ENCODE data around the gene ADARB2. TPM values are rescaled to one million over a fixed set of nuclear protein-coding genes. Genes with fewer than 3 reads are reported as not detected.

Gene ADARB2
- total RNA-seq, 4 donors from 2014 or later: 8.4 to 23.2 (median 19.6) TPM

GRCh38 chr10:1394155-1394912, 343.0 kb downstream of the ADARB2 start:
- WGBS, 2 donors: 67 to 79% methylated on average over 13 of the region's 13 CpGs
- no peak for DNase-seq (ENCODE audit: low spot score in 2 of 2)
- no peak overlapping the region for H3K4me3 ChIP-seq
- no peaks in the 10 kb centered on the region for H3K36me3 ChIP-seq
- H3K27ac ChIP-seq: no peak overlapping the region
- no peaks in the 10 kb centered on the region for H3K4me1 ChIP-seq
- no peaks in the 10 kb centered on the region for H3K9me3 ChIP-seq
- TF ChIP-seq, protein P1, sequence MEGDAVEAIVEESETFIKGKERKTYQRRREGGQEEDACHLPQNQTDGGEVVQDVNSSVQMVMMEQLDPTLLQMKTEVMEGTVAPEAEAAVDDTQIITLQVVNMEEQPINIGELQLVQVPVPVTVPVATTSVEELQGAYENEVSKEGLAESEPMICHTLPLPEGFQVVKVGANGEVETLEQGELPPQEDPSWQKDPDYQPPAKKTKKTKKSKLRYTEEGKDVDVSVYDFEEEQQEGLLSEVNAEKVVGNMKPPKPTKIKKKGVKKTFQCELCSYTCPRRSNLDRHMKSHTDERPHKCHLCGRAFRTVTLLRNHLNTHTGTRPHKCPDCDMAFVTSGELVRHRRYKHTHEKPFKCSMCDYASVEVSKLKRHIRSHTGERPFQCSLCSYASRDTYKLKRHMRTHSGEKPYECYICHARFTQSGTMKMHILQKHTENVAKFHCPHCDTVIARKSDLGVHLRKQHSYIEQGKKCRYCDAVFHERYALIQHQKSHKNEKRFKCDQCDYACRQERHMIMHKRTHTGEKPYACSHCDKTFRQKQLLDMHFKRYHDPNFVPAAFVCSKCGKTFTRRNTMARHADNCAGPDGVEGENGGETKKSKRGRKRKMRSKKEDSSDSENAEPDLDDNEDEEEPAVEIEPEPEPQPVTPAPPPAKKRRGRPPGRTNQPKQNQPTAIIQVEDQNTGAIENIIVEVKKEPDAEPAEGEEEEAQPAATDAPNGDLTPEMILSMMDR (IDR thresholded peaks at IDR 0.05): no peak
- TF ChIP-seq POLR2A (IDR thresholded peaks at IDR 0.05) (no peak), EP300 (IDR thresholded peaks at IDR 0.05) (no peak)
- H3K27me3 ChIP-seq: no peaks in the 10 kb centered on the region

GRCh38 chr10:1393481-1393880, 343.8 kb downstream of the ADARB2 start:
- no peaks in the 10 kb centered on the region for H3K4me1 ChIP-seq
- WGBS, 2 donors: 93 to 95% methylated on average over 8 of the region's 8 CpGs
- no peak for DNase-seq (ENCODE audit: low spot score in 2 of 2)
- no peak overlapping the region for H3K27ac ChIP-seq
- H3K27me3 ChIP-seq: no peaks in the 10 kb centered on the region
- no peaks in the 10 kb centered on the region for H3K36me3 ChIP-seq
- TF ChIP-seq POLR2A (IDR thresholded peaks at IDR 0.05) (no peak), EP300 (IDR thresholded peaks at IDR 0.05) (no peak)
- TF ChIP-seq, protein P1 (IDR thresholded peaks at IDR 0.05): no peak
- no peak overlapping the region for H3K4me3 ChIP-seq
- H3K9me3 ChIP-seq: no peaks in the 10 kb centered on the region

- Histone ChIP-seq H3K27ac (no peak overlapping the region), H3K36me3 (no peaks in the 10 kb centered on the region), H3K4me1 (no peaks in the 10 kb centered on the region), H3K4me3 (no peak overlapping the region), H3K27me3 (no peaks in the 10 kb centered on the region), H3K9me3 (no peaks in the 10 kb centered on the region)
- no peak for DNase-seq (ENCODE audit: low spot score in 2 of 2)
- WGBS, 2 donors: 76 to 79% methylated on average over 4 of the region's 4 CpGs
- TF ChIP-seq POLR2A (IDR thresholded peaks at IDR 0.05) (no peak), EP300 (IDR thresholded peaks at IDR 0.05) (no peak)
- TF ChIP-seq, protein P1 (IDR thresholded peaks at IDR 0.05): no peak
Observed at GRCh38 chr10:1392127-1392526, 345.2 kb downstream of the ADARB2 start.

- Histone ChIP-seq H3K36me3 (no peaks in the 10 kb centered on the region), H3K27ac (no peak overlapping the region), H3K4me3 (no peak overlapping the region), H3K27me3 (no peaks in the 10 kb centered on the region), H3K9me3 (no peaks in the 10 kb centered on the region), H3K4me1 (no peaks in the 10 kb centered on the region)
- TF ChIP-seq, protein P1 (IDR thresholded peaks at IDR 0.05): no peak
- TF ChIP-seq POLR2A (IDR thresholded peaks at IDR 0.05) (no peak), EP300 (IDR thresholded peaks at IDR 0.05) (no peak)
- WGBS, 2 donors: 79 to 88% methylated on average over 3 of the region's 3 CpGs
- DNase-seq (ENCODE audit: low spot score in 2 of 2): no peak
Observed at GRCh38 chr10:1390200-1390599, 347.1 kb downstream of the ADARB2 start.

DNA sequence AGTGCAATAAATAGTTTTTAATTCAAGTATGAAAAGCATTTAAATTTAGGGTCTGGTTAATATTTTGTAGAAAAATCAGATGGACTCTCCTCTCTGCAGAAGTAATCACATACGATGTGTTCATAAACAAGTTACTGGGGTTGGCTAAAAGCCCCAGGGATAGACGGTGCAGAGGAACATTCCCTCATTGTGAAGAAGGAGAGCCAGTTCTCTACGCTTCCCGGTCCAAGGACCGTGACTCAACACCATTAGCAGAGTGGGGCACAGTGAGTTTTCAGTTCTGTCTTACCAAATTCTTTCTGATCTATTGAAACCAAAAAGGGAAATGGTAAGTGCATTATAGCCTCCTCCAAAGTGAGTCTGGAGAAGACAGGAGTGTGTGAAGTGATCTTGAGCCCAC, 353.3 kb downstream of the ADARB2 start:
- H3K9me3 ChIP-seq: no peaks in the 10 kb centered on the region
- no peak overlapping the region for H3K27ac ChIP-seq
- no peak overlapping the region for H3K4me3 ChIP-seq
- no peak for TF ChIP-seq POLR2A (IDR thresholded peaks at IDR 0.05)
- TF ChIP-seq EP300 (IDR thresholded peaks at IDR 0.05): no peak
- TF ChIP-seq, protein P1 (IDR thresholded peaks at IDR 0.05): no peak
- no peak for DNase-seq (ENCODE audit: low spot score in 2 of 2)
- 62% methylated on average over 5 of the region's 5 CpGs for WGBS, 2 donors
- no peaks in the 10 kb centered on the region for H3K36me3 ChIP-seq
- H3K27me3 ChIP-seq: no peaks in the 10 kb centered on the region
- H3K4me1 ChIP-seq: peaks cover 0 to 5% (median 0%) of the 10 kb centered on the region in 4 donors
